ENCODE data around the gene CAMK1D.

Gene CAMK1D

GRCh38 chr10:12364559-12364958 lies 15.2 kb downstream of the CAMK1D start:
- Histone ChIP-seq H3K27me3 (replicated peaks; ENCODE audit: insufficient read depth, low read length) (no peaks in the 10 kb centered on the region), H3K4me1 (ENCODE audit: low read length) (peaks cover 10% of the 10 kb centered on the region), H3K4me3 (ENCODE audit: low read length) (no peak overlapping the region), H3K36me3 (replicated peaks; ENCODE audit: insufficient read depth, low read length) (no peaks in the 10 kb centered on the region), H3K27ac (ENCODE audit: low read length) (no peak overlapping the region), H3K4me2 (ENCODE audit: low read depth, low read length) (no peak overlapping the region), H3K79me2 (ENCODE audit: low read length) (peaks cover 81% of the 10 kb centered on the region), H3F3A (ENCODE audit: insufficient read depth, low read length) (peaks cover 25% of the 10 kb centered on the region), H2AFZ (ENCODE audit: low read length) (no peak overlapping the region), H4K20me1 (ENCODE audit: insufficient read depth, low read length) (no peaks in the 10 kb centered on the region), H3K9ac (ENCODE audit: low read length) (no peak overlapping the region), H3K9me3 (replicated peaks; ENCODE audit: insufficient read depth, low read length) (no peaks in the 10 kb centered on the region), H3K9me2 (replicated peaks; ENCODE audit: insufficient read depth, low read length) (no peaks in the 10 kb centered on the region)
- TF ChIP-seq CTCF (IDR thresholded peaks at IDR 0.05; ENCODE audit: low read length), result no peak
- no peak for DNase-seq

GRCh38 chr10:12367272-12367671 lies 17.9 kb downstream of the CAMK1D start:
- TF ChIP-seq CTCF (IDR thresholded peaks at IDR 0.05; ENCODE audit: low read length) (no peak), EZH2phosphoT487 (IDR thresholded peaks at IDR 0.05; ENCODE audit: low read length) (no peak), EZH2 (optimal IDR thresholded peaks at IDR 0.05; ENCODE audit: low read depth, low read length) (no peak)
- H3K4me1 ChIP-seq (ENCODE audit: low read length), result peaks cover 10% of the 10 kb centered on the region
- H3K36me3 ChIP-seq (replicated peaks; ENCODE audit: insufficient read depth, low read length), result no peaks in the 10 kb centered on the region
- peaks cover 22% of the 10 kb centered on the region for H3F3A ChIP-seq (ENCODE audit: insufficient read depth, low read length)
- no peak for DNase-seq
- peak overlapping the region; percentile 90; the same call in 1 of the 2 replicates for H3K4me2 ChIP-seq (ENCODE audit: low read depth, low read length)
- H4K20me1 ChIP-seq (ENCODE audit: insufficient read depth, low read length), result no peaks in the 10 kb centered on the region
- no peaks in the 10 kb centered on the region for H3K27me3 ChIP-seq (replicated peaks; ENCODE audit: insufficient read depth, low read length)
- no peak overlapping the region for H3K4me3 ChIP-seq (ENCODE audit: low read length)
- H3K79me2 ChIP-seq (ENCODE audit: low read length), result peaks cover 73% of the 10 kb centered on the region
- H3K9ac ChIP-seq (ENCODE audit: low read length), result no peak overlapping the region; the same call in 1 of the 2 replicates
- H3K27ac ChIP-seq (ENCODE audit: low read length), result peak overlapping the region; percentile 90
- H3K9me3 ChIP-seq (replicated peaks; ENCODE audit: insufficient read depth, low read length), result no peaks in the 10 kb centered on the region
- H2AFZ ChIP-seq (ENCODE audit: low read length), result no peak overlapping the region
- H3K9me2 ChIP-seq (replicated peaks; ENCODE audit: insufficient read depth, low read length), result no peaks in the 10 kb centered on the region

- peaks cover 62% of the 10 kb centered on the region for H3K79me2 ChIP-seq (ENCODE audit: low read length)
- no peak overlapping the region for H3K27ac ChIP-seq (ENCODE audit: low read length)
- no peaks in the 10 kb centered on the region for H3K27me3 ChIP-seq (replicated peaks; ENCODE audit: insufficient read depth, low read length)
- H3K4me3 ChIP-seq (ENCODE audit: low read length), result no peak overlapping the region
- no peaks in the 10 kb centered on the region for H3K9me3 ChIP-seq (replicated peaks; ENCODE audit: insufficient read depth, low read length)
- no peak for TF ChIP-seq EZH2phosphoT487 (IDR thresholded peaks at IDR 0.05; ENCODE audit: low read length)
- no peak for TF ChIP-seq CTCF (IDR thresholded peaks at IDR 0.05; ENCODE audit: low read length)
- TF ChIP-seq EZH2 (optimal IDR thresholded peaks at IDR 0.05; ENCODE audit: low read depth, low read length), result no peak
- no peak overlapping the region for H3K9ac ChIP-seq (ENCODE audit: low read length)
- peaks cover 10% of the 10 kb centered on the region for H3K4me1 ChIP-seq (ENCODE audit: low read length)
- H3F3A ChIP-seq (ENCODE audit: insufficient read depth, low read length), result peaks cover 19% of the 10 kb centered on the region
- no peak overlapping the region for H2AFZ ChIP-seq (ENCODE audit: low read length)
- DNase-seq, result no peak
- no peaks in the 10 kb centered on the region for H3K9me2 ChIP-seq (replicated peaks; ENCODE audit: insufficient read depth, low read length)
- H3K4me2 ChIP-seq (ENCODE audit: low read depth, low read length), result no peak overlapping the region
- H4K20me1 ChIP-seq (ENCODE audit: insufficient read depth, low read length), result no peaks in the 10 kb centered on the region
- H3K36me3 ChIP-seq (replicated peaks; ENCODE audit: insufficient read depth, low read length), result no peaks in the 10 kb centered on the region
Observed at GRCh38 chr10:12369982-12370381, 20.6 kb downstream of the CAMK1D start.
